GM19043 (cell line): ENCODE data around the gene ALDH8A1.

Experiments used
- ATAC-seq: cut with Tn5 transposase; IDR thresholded peaks from one replicate; pipeline ENCODE4 v1.9.1; 2021; ENCODE audit warnings: low read depth; ENCODE audit not compliant: unreplicated experiment

Gene ALDH8A1

GRCh38 chr6:134949927-134950326 is at the start of gene ALDH8A1:
TSS of gene ALDH8A1 (minus strand) at chr6:134950101. CDS start at chr6:134950053, 48 bp downstream.
- no peak for ATAC-seq

DNA sequence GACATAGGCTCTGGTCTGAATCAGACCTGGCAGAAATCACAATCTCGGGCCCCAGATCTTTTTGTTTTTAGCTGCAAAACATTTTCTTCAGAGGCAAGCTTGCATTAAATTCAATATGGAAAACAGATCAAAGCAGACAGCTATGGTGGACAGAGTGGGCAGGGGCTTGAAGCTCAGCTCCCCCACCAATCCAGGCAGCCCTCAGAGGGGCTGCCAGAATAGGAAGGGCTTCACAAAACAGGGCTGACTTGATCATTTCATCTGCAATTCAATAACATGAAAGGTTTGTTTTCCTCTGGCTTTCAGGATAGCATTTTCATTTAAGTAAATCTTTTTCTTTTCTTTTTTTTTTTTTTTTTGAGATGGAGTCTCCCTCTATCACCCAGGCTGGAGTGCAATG is 49.2 kb upstream of the ALDH8A1 start:
- ATAC-seq = no peak

GRCh38 chr6:134997133-134997995 is 47.5 kb upstream of the ALDH8A1 start:
- no peak for ATAC-seq

DNA sequence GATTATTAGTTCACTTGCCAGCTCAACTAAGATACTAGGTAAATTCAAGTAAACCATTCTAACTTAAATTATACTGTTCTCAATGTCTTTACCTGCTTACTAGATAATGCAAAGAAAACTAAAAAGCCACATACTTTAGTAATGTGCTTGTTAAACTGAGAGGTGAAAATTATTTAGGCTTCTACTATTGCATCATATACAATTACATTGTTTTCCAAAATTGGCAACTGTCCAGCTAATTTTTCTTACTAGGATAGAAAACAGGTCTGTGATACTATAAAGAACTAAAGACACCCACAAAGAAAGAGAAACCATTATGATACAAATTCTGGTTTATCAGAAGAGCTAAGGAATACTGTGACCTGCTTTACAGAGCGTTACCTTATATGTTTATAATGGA is 45.6 kb upstream of the ALDH8A1 start:
- no peak for ATAC-seq

DNA sequence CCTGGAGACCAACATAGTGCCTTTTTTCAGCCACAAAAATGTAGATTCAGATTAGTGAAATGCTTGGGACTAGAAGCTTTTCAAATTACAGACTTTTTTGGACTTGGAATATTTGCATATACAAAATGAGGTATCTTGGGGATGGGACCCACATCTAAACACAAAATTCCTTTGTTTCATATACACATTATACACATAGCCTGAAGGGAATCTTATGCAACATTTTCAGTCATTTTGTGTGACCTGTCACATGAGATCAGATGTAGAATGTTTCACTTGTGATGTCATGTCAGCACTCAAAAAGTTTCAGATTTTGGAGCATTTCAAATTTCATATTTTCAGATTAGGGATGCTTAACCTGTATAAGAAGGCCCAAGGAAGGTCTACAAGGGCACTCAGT is 44.5 kb upstream of the ALDH8A1 start:
- no peak for ATAC-seq

- ATAC-seq = no peak
These were observed 42.3 kb upstream of the ALDH8A1 start for GRCh38 chr6:134992155-134992554.

DNA sequence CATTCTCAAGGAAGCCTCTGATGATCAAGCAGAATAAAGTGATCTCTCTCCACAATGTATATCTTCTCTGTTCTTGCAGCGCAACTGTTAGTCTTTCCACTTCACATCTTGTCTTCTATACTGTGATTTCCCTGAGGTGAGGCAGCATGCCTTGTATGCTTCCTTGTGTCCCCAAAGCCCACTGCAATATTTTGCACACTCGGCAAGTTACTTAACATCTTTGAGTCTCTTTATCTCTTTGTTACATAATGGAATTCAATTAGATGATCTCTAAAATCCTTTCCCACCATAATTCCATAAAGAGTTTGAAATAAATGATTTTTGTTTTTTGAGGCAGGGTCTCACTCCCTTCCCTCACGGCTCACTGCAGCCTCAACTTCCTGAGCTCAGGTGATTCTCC is 40.4 kb upstream of the ALDH8A1 start:
- ATAC-seq = no peak

DNA sequence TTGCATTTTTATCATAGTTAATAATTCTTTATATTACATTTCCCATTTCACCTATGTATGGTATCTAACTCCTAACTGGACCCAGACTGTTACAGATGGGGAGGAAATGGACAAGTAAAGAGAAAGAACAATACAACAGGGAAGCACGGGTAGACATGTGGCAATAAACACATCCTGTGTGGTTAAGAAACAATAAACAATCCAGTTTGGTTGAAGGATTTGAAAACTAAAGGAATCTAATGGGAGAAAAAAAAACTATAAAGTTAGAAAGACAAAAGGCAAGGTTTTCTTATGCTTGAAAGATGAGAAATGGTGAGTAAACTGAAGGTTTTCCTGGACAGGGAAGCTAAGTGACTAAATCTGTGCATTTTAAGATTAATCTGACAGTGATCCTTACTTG is 34.9 kb upstream of the ALDH8A1 start:
- ATAC-seq = no peak

DNA sequence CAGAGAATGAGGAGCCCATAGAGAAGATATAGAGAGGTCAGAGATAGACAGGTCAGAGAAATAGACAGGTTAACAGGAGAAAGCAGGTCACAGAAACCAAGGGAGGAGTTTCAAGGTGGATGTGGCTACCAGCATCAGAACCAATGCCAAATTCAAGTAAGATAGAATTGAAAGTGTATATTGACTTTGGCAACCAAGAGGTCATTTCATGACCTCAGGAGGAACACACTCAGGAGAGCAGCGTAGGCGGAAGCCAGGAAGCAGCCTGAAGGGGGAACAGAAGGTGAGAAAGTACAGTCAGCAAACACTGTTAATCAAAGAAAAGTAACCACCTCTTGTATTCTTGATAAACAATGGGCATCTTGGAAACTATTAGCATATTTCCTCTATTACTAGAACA is 33.9 kb upstream of the ALDH8A1 start:
- no peak for ATAC-seq

GRCh38 chr6:134982161-134982560 is 32.3 kb upstream of the ALDH8A1 start:
- ATAC-seq = no peak

DNA sequence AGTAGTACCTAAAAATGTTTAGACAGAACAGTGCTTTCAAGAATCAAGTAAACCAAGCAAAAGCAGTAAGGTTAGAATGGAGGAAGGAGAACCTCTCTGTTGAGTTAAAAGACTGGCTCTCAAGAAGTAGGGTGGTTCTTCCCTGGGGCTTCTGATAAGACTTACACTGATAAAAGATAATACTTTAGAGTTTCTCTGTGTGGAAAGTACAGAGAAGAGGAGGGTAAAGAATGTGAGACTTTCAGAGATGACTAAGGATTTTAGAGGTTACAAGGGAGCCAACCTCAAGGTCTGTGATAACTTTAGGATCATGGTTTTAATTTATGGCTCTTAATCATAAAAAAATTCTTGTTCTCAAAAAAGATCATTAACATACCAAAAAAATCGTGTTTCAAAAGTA is 30.9 kb upstream of the ALDH8A1 start:
- no peak for ATAC-seq

GRCh38 chr6:134979142-134979541 is 29.2 kb upstream of the ALDH8A1 start:
- ATAC-seq = peak; percentile 86

GRCh38 chr6:134974370-134974769 is 24.5 kb upstream of the ALDH8A1 start:
- ATAC-seq = no peak

DNA sequence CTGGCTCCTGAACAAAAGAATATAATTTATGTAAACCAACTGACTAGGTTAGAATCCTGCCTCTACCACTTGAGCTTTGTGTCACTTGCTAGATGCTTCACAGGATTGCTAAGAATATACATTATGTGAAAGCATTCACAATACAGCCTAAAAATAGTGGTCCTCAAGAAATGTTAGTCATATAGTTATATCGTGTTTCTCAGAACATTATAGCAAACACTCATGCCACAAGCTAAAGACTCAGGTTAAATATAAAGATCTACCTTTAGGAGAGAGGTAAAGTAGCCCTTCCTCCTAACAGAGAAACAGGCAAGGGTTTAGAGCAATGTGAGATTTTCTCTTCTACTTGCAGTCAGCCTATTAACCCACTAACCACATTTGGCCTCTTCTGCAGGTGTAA is 17.8 kb upstream of the ALDH8A1 start:
- no peak for ATAC-seq

DNA sequence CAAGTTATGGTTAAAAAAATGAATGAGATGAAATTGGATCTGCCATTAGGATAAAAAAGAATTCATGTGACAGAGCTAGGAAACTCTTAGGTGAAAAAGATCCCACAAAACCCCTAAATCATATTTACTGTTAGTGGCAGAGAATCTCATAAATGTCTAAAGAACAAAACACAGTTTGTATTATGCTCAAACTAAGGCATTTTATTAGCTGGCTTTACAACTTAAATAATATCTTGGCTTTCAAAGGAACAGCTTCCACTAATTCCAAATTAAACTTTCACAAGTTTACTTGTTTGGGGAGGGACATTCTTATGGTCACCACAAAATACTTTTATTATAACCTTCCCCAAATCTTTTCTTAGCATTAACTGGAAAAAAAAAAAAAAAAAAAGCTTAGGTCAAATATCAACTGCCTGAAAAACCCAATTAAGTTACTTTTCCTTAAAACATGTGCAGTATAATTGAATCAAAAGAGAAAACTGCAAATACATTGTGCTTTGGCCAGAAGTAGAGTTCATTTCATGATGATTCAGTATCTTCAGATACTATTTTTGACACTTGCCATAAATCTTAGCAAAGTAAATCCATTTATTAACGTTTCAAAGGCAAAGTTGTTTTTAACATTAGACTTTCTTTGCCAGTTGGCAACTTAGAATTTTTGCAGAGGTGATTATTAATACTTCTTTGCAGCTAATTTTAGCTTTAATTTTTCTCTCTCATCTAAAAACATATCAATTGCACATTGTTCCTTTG is 14.7 kb upstream of the ALDH8A1 start:
- ATAC-seq = no peak

- ATAC-seq = no peak
These were observed 12.5 kb upstream of the ALDH8A1 start for GRCh38 chr6:134962421-134962820.

DNA sequence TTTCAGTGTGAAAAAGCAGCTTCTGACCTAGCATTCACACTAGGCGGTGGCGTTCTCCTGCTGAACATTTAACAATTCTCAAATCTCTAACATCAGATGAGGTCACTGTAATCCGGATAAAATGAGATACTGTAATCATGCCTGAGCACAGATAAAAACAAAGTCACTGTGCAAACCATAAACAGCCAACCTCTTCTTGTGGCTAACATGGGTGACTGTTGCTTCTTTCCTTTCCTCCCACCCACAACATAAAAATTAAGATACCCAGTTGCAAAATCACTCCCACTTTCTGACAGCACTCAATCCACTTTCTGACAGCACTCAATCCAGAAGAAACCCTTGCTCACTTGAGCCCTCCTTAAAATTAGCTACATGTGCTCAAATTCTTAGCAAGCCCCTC is 11.5 kb upstream of the ALDH8A1 start:
- ATAC-seq = no peak

DNA sequence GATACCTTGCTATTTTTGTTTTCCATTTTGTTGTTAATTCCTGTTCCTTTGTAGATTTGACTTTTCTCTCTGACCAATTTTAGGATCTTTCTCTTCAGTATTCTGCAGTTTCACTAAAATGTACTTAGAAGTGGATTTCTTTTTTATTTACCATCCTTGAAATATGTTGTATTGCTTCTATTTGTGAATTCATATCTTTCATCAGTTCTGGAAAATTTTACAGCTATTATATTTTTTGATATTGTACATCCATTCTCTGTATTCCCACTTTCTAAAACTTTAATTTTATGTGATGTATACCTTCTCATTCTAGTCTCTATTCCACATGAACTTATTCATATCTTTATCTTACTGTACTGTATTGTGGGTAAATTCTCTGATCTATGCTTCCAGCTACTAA is 9.7 kb upstream of the ALDH8A1 start:
- no peak for ATAC-seq

- no peak for ATAC-seq
These were observed 6.8 kb upstream of the ALDH8A1 start for GRCh38 chr6:134956676-134957075.

DNA sequence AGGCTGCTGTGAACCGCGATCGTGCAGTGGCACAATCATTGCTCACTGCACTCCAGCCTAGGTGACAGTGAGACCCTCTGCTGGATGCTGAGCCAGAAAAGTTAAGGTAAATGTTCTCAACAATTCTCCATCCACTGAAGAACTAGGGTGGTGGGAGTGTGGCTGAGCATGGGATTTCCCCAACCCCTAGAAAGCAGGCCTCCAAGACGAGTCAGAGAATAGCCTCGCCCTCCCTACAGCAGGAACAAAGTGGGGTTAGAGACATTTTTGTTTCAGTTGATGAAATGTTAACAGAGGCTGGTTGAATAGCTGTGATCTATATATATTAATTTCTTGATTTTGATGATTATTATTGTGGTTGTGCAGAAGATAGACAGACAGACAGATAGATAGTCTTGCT is 6.1 kb upstream of the ALDH8A1 start:
- no peak for ATAC-seq

GRCh38 chr6:134954272-134955000 is 4.5 kb upstream of the ALDH8A1 start:
- ATAC-seq = no peak
